Stomach (tissue), 4 donors: ENCODE measurements around the gene ATG9A.
"Not testable (repeated sequence)": the region's sequence is repeated elsewhere in the genome, so short reads cannot be mapped to it uniquely, and the experiment has no call there.

Source experiments
- CTCF ChIP-seq, 7 experiments: fragments of 450-650 bp in 4 of 7; fragments of 200-600 bp in 3 of 7; sonication (generic) in 3 of 7; IDR thresholded peaks; one replicate each; pipeline ENCODE4 v1.5.1; 2016 to 2019; ENCODE audit warnings: antibody characterized with exemption in 7 of 7, control low read depth in 2 of 7, mild to moderate bottlenecking in 1 of 7
- EP300 ChIP-seq: sonication (generic); formaldehyde crosslinking; IDR thresholded peaks from one replicate; pipeline ENCODE4 v1.6.1; 2017; ENCODE audit warnings: antibody characterized with exemption
- POLR2A ChIP-seq, 4 donors: fragments of 450-650 bp; IDR thresholded peaks; one replicate each; pipeline ENCODE4 v1.6.1; 2016; ENCODE audit warnings: antibody characterized with exemption in 4 of 4, control low read depth in 2 of 4, mild to moderate bottlenecking in 1 of 4, moderate library complexity in 1 of 4
- POLR2AphosphoS5 ChIP-seq, 3 donors: sonication (generic); formaldehyde crosslinking; IDR thresholded peaks; one replicate each; pipeline ENCODE4 v1.6.1; 2016; ENCODE audit warnings: antibody characterized with exemption in 3 of 3

DNA sequence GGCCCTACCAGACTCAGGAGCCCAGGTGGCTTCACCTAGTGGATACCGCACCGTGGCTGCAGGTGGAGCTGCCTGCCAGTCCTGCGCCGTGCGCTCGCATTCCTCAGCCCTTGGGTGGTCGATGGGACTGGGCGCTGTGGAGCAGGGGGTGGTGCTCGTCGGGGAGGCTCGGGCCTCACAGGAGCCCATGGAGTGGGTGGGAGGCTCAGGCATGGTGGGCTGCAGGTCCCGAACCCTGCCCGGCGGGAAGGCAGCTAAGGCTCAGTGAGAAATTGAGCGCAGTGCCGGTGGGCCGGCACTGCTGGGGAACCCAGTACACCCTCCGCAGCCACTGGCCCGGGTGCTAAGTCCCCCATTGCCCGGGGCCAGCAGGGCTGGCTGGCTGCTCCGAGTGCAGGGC lies 28.1 kb downstream of the ATG9A start:
- not testable (repeated sequence) for TF ChIP-seq EP300; POLR2A (IDR thresholded peaks at IDR 0.05); CTCF (IDR thresholded peaks at IDR 0.05); POLR2AphosphoS5 (IDR thresholded peaks at IDR 0.05)
